OCI-LY7 (cell line): ENCODE measurements around the gene CRTAC1. TPM values are rescaled to one million over a fixed set of nuclear protein-coding genes. Genes with fewer than 3 reads are reported as not detected.

Experiments
- BruUV-seq: library from RNA; stranded (reverse); fragments of 400-500 nt; replicated peaks from 2 replicates; lab custom pipeline; 2021; lab: Mats Ljungman, UMichigan
- CTCF ChIA-PET: fragments of 300-600 bp; sonication (Branson Sonifier 250); formaldehyde crosslinking; loops from one replicate; lab custom pipeline; 2022; ENCODE audit warnings: antibody characterized with exemption; ENCODE audit not compliant: unreplicated experiment; lab: Charles Lee
- POLR2A ChIA-PET: fragments of 300-600 bp; sonication (Branson Sonifier 250); formaldehyde crosslinking; loops from one replicate; lab custom pipeline; 2022; ENCODE audit warnings: antibody characterized with exemption; lab: Charles Lee
- DNase-seq: peaks from one replicate; pipeline ENCODE4 v3.0.0-alpha.2; 2015; ENCODE audit warnings: low spot score
- H2AFZ ChIP-seq: fragments of 200-600 bp; sonication (generic), shearing (Covaris generic); 2 replicates; pipeline ENCODE4 v1.6.1; 2014; ENCODE audit warnings: mild to moderate bottlenecking, antibody characterized with exemption, low read length, moderate library complexity
- H3K27ac ChIP-seq: fragments of 200-600 bp; sonication (generic); 2 replicates; pipeline ENCODE4 v1.5.1; 2014; ENCODE audit warnings: mixed run types, low read depth, mild to moderate bottlenecking, moderate library complexity, low read length, inconsistent platforms; ENCODE audit not compliant: poor library complexity, severe bottlenecking
- H3K36me3 ChIP-seq: fragments of 200-600 bp; sonication (generic); 2 replicates; pipeline ENCODE4 v1.6.1; 2014; ENCODE audit warnings: mild to moderate bottlenecking, antibody characterized with exemption, low read length, moderate library complexity, mixed read lengths; ENCODE audit not compliant: insufficient read depth
- H3K4me1 ChIP-seq: fragments of 200-600 bp; sonication (generic); 2 replicates; pipeline ENCODE4 v1.5.1; 2014; ENCODE audit warnings: mild to moderate bottlenecking, low read length; ENCODE audit not compliant: insufficient read depth, poor library complexity, severe bottlenecking
- H3K4me2 ChIP-seq: fragments of 200-600 bp; sonication (generic); 2 replicates; pipeline ENCODE4 v1.6.1; 2014; ENCODE audit warnings: mild to moderate bottlenecking, low read length
- H3K4me3 ChIP-seq: fragments of 200-600 bp; sonication (generic); 2 replicates; pipeline ENCODE4 v1.5.1; 2014; ENCODE audit warnings: mild to moderate bottlenecking, low read depth, low read length; ENCODE audit not compliant: poor library complexity, severe bottlenecking
- H3K79me2 ChIP-seq: fragments of 200-600 bp; sonication (generic); 2 replicates; pipeline ENCODE4 v1.6.1; 2016; ENCODE audit warnings: low read depth, mild to moderate bottlenecking, low read length, moderate library complexity, mixed read lengths; ENCODE audit not compliant: insufficient read depth
- H3K9me2 ChIP-seq: fragments of 200-600 bp; sonication (generic); 2 replicates; pipeline ENCODE4 v1.6.1; 2016; ENCODE audit warnings: mild to moderate bottlenecking, low read length, mixed read lengths; ENCODE audit not compliant: insufficient read depth
- H3K9me3 ChIP-seq: fragments of 200-600 bp; sonication (generic); 2 replicates; pipeline ENCODE4 v1.6.1; 2014; ENCODE audit warnings: mild to moderate bottlenecking, mixed run types, low read length, mixed read lengths
- H4K20me1 ChIP-seq: fragments of 200-600 bp; sonication (generic); 2 replicates; pipeline ENCODE4 v1.6.1; 2014; ENCODE audit warnings: mild to moderate bottlenecking, antibody characterized with exemption, low read length, moderate library complexity, mixed read lengths; ENCODE audit not compliant: insufficient read depth
- CTCF ChIP-seq: fragments of 200-600 bp; sonication (generic); conservative IDR thresholded peaks from 2 replicates; pipeline ENCODE4 v1.5.1; 2014; ENCODE audit warnings: mild to moderate bottlenecking, antibody characterized with exemption, low read length, moderate library complexity, mixed read lengths
- EZH2phosphoT487 ChIP-seq: fragments of 200-600 bp; sonication (generic); IDR thresholded peaks from 2 replicates; pipeline ENCODE4 v1.6.1; 2018; ENCODE audit warnings: low read depth, borderline replicate concordance, mild to moderate bottlenecking, mixed run types, antibody characterized with exemption, low read length, moderate library complexity, mixed read lengths
- intact Hi-C: fragments of 100-400 bp; cut with micrococcal nuclease; formaldehyde crosslinking; loops from one replicate; pipeline ENCODE4 v1.10.0; 2022; ENCODE audit not compliant: unreplicated experiment
- total RNA-seq, 2 experiments: library from RNA; depleted of rRNA in 1 of 2; stranded (reverse); fragments of >200 nt in 1 of 2; shearing (Covaris generic) in 1 of 2; gene quantifications; 2 replicates each; pipeline ENCODE4 v1.2.3, GENCODE V29; 2014 to 2022

The CRTAC1 gene
- total RNA-seq, 2 experiments from 2014 or later: not detected

- POLR2A ChIA-PET: no interaction called here
- no peak for DNase-seq
- TF ChIP-seq EZH2phosphoT487 (no peak), CTCF (no peak)
- CTCF ChIA-PET: no interaction called here
- Histone ChIP-seq H3K9me2 (no peaks in the 10 kb centered on the region), H3K4me3 (no peak overlapping the region), H3K4me1 (no peaks in the 10 kb centered on the region), H3K79me2 (no peaks in the 10 kb centered on the region), H3K4me2 (no peak overlapping the region), H3K36me3 (no peaks in the 10 kb centered on the region), H4K20me1 (no peaks in the 10 kb centered on the region), H3K9me3 (no peaks in the 10 kb centered on the region), H3K27ac (no peak overlapping the region), H2AFZ (no peak overlapping the region)
- intact Hi-C loops: no loop called here
- no TSS peak for BruUV-seq
Measured at GRCh38 chr10:97948822-97949221, 81.6 kb downstream of the CRTAC1 start.

- TF ChIP-seq CTCF (no peak), EZH2phosphoT487 (no peak)
- Histone ChIP-seq H3K4me1 (no peaks in the 10 kb centered on the region), H3K36me3 (no peaks in the 10 kb centered on the region), H3K4me2 (no peak overlapping the region), H2AFZ (no peak overlapping the region), H3K27ac (no peak overlapping the region), H3K9me2 (no peaks in the 10 kb centered on the region), H3K79me2 (no peaks in the 10 kb centered on the region), H3K4me3 (no peak overlapping the region), H3K9me3 (no peaks in the 10 kb centered on the region), H4K20me1 (no peaks in the 10 kb centered on the region)
- intact Hi-C loops: no loop called here
- no peak for DNase-seq
- ChIA-PET POLR2A (no interaction called here), CTCF (no interaction called here)
- BruUV-seq: no TSS peak
Measured at GRCh38 chr10:97944772-97945171, 85.6 kb downstream of the CRTAC1 start.

- BruUV-seq: no TSS peak
- Histone ChIP-seq H3K9me3 (no peaks in the 10 kb centered on the region), H2AFZ (no peak overlapping the region), H4K20me1 (no peaks in the 10 kb centered on the region), H3K27ac (no peak overlapping the region), H3K4me2 (no peak overlapping the region), H3K9me2 (no peaks in the 10 kb centered on the region), H3K36me3 (no peaks in the 10 kb centered on the region), H3K79me2 (no peaks in the 10 kb centered on the region), H3K4me3 (no peak overlapping the region), H3K4me1 (no peaks in the 10 kb centered on the region)
- TF ChIP-seq EZH2phosphoT487 (no peak), CTCF (peak; percentile 59)
- ChIA-PET CTCF (interaction anchor here (0.6 kb wide), 1 partner anchor 1770 kb away, joined by 3 read pairs; no protein-coding TSS in a partner anchor), POLR2A (no interaction called here)
- intact Hi-C loops: no loop called here
- DNase-seq: no peak
Measured at GRCh38 chr10:97943294-97943693, 87.1 kb downstream of the CRTAC1 start.
